A549 (cell line): Measurements from ENCODE around the gene ADGRF4. TPM values are rescaled to one million over a fixed set of nuclear protein-coding genes. Genes with fewer than 3 reads are reported as not detected.

Experiments
- ATAC-seq, 2 experiments: fragments of 200-7000 bp in 1 of 2; fragments of >200 bp in 1 of 2; cut with Nextera tagmentation in 1 of 2; cut with Tn5 transposase in 1 of 2; 3 replicates each; pipeline versions ENCODE4 v1.8.0 to v1.9.1; 2018 to 2020; ENCODE audit warnings: mild to moderate bottlenecking in 1 of 2, moderate library complexity in 1 of 2
- CTCF ChIA-PET: fragments of 300-600 bp; sonication (Branson Sonifier 250); formaldehyde crosslinking; extraction: SDS; loops from one replicate; lab custom pipeline; 2021; ENCODE audit warnings: antibody characterized with exemption, inconsistent platforms; lab: Yijun Ruan, JAX
- POLR2A ChIA-PET: fragments of 350-600 bp; formaldehyde crosslinking; extraction: SDS; loops from one replicate; lab custom pipeline; 2021; ENCODE audit warnings: antibody characterized with exemption, inconsistent platforms; lab: Yijun Ruan, JAX
- DNase-seq, 2 experiments: peaks; one replicate each; pipeline versions ENCODE4 v3.0.0 to v3.0.0-alpha.2; 2011 to 2016; ENCODE audit warnings: low read depth in 1 of 2, low spot score in 1 of 2
- FAIRE-seq: peaks from 2 replicates; lab custom pipeline; 2011; peaks lifted over from hg19 to GRCh38; lab: Jason Lieb, UNC
- H3K27ac ChIP-seq, 2 experiments: fragments of >200 bp; sonication (Bioruptor Twin); formaldehyde crosslinking; 3 replicates each; pipeline ENCODE4 v1.5.1; 2016 to 2017
- H3K4me1 ChIP-seq: fragments of >200 bp; sonication (Bioruptor Twin); formaldehyde crosslinking; 3 replicates; pipeline ENCODE4 v1.6.1; 2016
- H3K4me2 ChIP-seq: fragments of >200 bp; sonication (Bioruptor Twin); formaldehyde crosslinking; 3 replicates; pipeline ENCODE4 v1.6.1; 2016
- H3K4me3 ChIP-seq: fragments of >200 bp; sonication (Bioruptor Twin); formaldehyde crosslinking; 3 replicates; pipeline ENCODE4 v1.5.1; 2016
- H3K9me3 ChIP-seq: fragments of >200 bp; sonication (Bioruptor Twin); formaldehyde crosslinking; 3 replicates; pipeline ENCODE4 v1.6.1; 2016
- BCL3 ChIP-seq: fragments of >200 bp; sonication (Bioruptor Twin); formaldehyde crosslinking; IDR thresholded peaks from 3 replicates; pipeline ENCODE4 v1.6.1; 2016
- CBX8 ChIP-seq: fragments of 200-600 bp; sonication (generic); IDR thresholded peaks from 2 replicates; pipeline ENCODE4 v1.6.1; 2016
- CEBPB ChIP-seq, 2 experiments: fragments of >200 bp in 1 of 2; sonication (Bioruptor Twin) in 1 of 2; formaldehyde crosslinking in 1 of 2; IDR thresholded peaks; 2 replicates each; pipeline ENCODE4 v1.6.1; 2012 to 2016
- CHD4 ChIP-seq: fragments of 200-600 bp; sonication (generic); IDR thresholded peaks from 2 replicates; pipeline ENCODE4 v1.6.1; 2016; ENCODE audit warnings: antibody characterized with exemption, mild to moderate bottlenecking, borderline replicate concordance
- EHF ChIP-seq: fragments of 250-450 bp; sonication (Bioruptor Pico); IDR thresholded peaks from 2 replicates; pipeline ENCODE4 v1.5.0; 2020; ENCODE audit warnings: mild to moderate bottlenecking
- EHMT2 ChIP-seq: fragments of 200-600 bp; sonication (generic); IDR thresholded peaks from 2 replicates; pipeline ENCODE4 v1.6.1; 2016; ENCODE audit warnings: antibody characterized with exemption, low read depth, mild to moderate bottlenecking, moderate library complexity
- ELK1 ChIP-seq: fragments of 150-350 bp; IDR thresholded peaks from 2 replicates; pipeline ENCODE4 v1.6.1; 2014; ENCODE audit warnings: low read depth, mild to moderate bottlenecking, low read length
- ESRRA ChIP-seq: fragments of 150-350 bp; IDR thresholded peaks from 2 replicates; pipeline ENCODE4 v1.6.1; 2014; ENCODE audit warnings: mild to moderate bottlenecking, low read length, borderline replicate concordance
- FOSB ChIP-seq: fragments of 250-450 bp; sonication (Bioruptor Pico); IDR thresholded peaks from 2 replicates; pipeline ENCODE4 v1.5.0; 2020; ENCODE audit warnings: mild to moderate bottlenecking, moderate library complexity
- FOSL2 ChIP-seq, 2 experiments: fragments of 450-650 bp in 1 of 2; fragments of >200 bp in 1 of 2; sonication (Bioruptor Twin) in 1 of 2; formaldehyde crosslinking; IDR thresholded peaks; 2 replicates each; pipeline versions ENCODE4 v1.5.0 to v1.6.1; 2016 to 2020; ENCODE audit warnings: mild to moderate bottlenecking in 1 of 2, moderate library complexity in 1 of 2
- GATA3 ChIP-seq: IDR thresholded peaks from 2 replicates; pipeline ENCODE4 v1.6.1; 2012; ENCODE audit warnings: borderline replicate concordance
- HEYL ChIP-seq: fragments of 250-450 bp; sonication (Bioruptor Pico); IDR thresholded peaks from 2 replicates; pipeline ENCODE4 v1.8.0; 2021; ENCODE audit warnings: mild to moderate bottlenecking, moderate library complexity
- HOXA7 ChIP-seq: fragments of 250-450 bp; sonication (Bioruptor Pico); IDR thresholded peaks from 2 replicates; pipeline ENCODE4 v1.5.0; 2020; ENCODE audit warnings: mild to moderate bottlenecking, moderate library complexity
- HOXB13 ChIP-seq: fragments of 250-450 bp; sonication (Bioruptor Pico); IDR thresholded peaks from 2 replicates; pipeline ENCODE4 v1.5.0; 2020; ENCODE audit warnings: low read depth, mild to moderate bottlenecking, moderate library complexity
- HOXB5 ChIP-seq: fragments of 250-450 bp; sonication (Bioruptor Pico); IDR thresholded peaks from 2 replicates; pipeline ENCODE4 v1.5.0; 2020; ENCODE audit warnings: mild to moderate bottlenecking, moderate library complexity
- KDM5A ChIP-seq: fragments of 200-600 bp; sonication (generic); IDR thresholded peaks from 2 replicates; pipeline ENCODE4 v1.6.1; 2016; ENCODE audit warnings: antibody characterized with exemption, mild to moderate bottlenecking
- NFE2L2 ChIP-seq: fragments of 150-350 bp; conservative IDR thresholded peaks from 2 replicates; pipeline ENCODE4 v1.6.1; 2014; ENCODE audit warnings: low read length
- NR3C1 ChIP-seq: fragments of >200 bp; sonication (Bioruptor Twin); formaldehyde crosslinking; IDR thresholded peaks from 3 replicates; pipeline ENCODE4 v1.6.1; 2017
- PHF8 ChIP-seq: fragments of 200-600 bp; sonication (generic); IDR thresholded peaks from 2 replicates; pipeline ENCODE4 v1.6.1; 2016; ENCODE audit warnings: low read depth, mild to moderate bottlenecking, antibody characterized with exemption, moderate library complexity, borderline replicate concordance
- POLR2A ChIP-seq: IDR thresholded peaks from 2 replicates; pipeline ENCODE4 v1.6.1; 2012; ENCODE audit warnings: mild to moderate bottlenecking, low read length
- RAD21 ChIP-seq, 2 experiments: fragments of >200 bp in 1 of 2; sonication (Bioruptor Twin) in 1 of 2; formaldehyde crosslinking in 1 of 2; IDR thresholded peaks in 1 of 2; conservative IDR thresholded peaks in 1 of 2; 2 replicates in 1 of 2; 3 replicates in 1 of 2; pipeline ENCODE4 v1.6.1; 2012 to 2018; ENCODE audit warnings: inconsistent platforms in 1 of 2
- RCOR1 ChIP-seq: fragments of 150-350 bp; IDR thresholded peaks from 2 replicates; pipeline ENCODE4 v1.6.1; 2014; ENCODE audit warnings: antibody characterized with exemption, low read length, low read depth
- RFX5 ChIP-seq: fragments of 450-650 bp; IDR thresholded peaks from 2 replicates; pipeline ENCODE4 v1.7.1; 2014; ENCODE audit warnings: antibody characterized with exemption, mild to moderate bottlenecking, moderate library complexity
- TP53 ChIP-seq: fragments of 250-450 bp; sonication (Bioruptor Pico); IDR thresholded peaks from 2 replicates; pipeline ENCODE4 v1.5.0; 2021; ENCODE audit warnings: mild to moderate bottlenecking, moderate library complexity
- USF2 ChIP-seq: fragments of 450-650 bp; IDR thresholded peaks from 2 replicates; pipeline ENCODE4 v1.6.1; 2014; ENCODE audit warnings: antibody characterized with exemption
- ZC3H11A ChIP-seq: fragments of 450-650 bp; IDR thresholded peaks from 2 replicates; pipeline ENCODE4 v1.6.1; 2014; ENCODE audit warnings: antibody characterized with exemption, mild to moderate bottlenecking
- ZFP36 ChIP-seq: fragments of 450-650 bp; IDR thresholded peaks from 2 replicates; pipeline ENCODE4 v1.6.1; 2014; ENCODE audit warnings: borderline replicate concordance; ENCODE audit not compliant: partially characterized antibody
- WGBS: methylation state at CpG from one replicate; pipeline ENCODE4 v1.1.6; 2017; ENCODE audit errors: missing lambda C conversion rate; 5-methylcytosine and 5-hydroxymethylcytosine counted together
- polyA plus RNA-seq, 4 experiments: library from polyadenylated mRNA; depleted of rRNA in 3 of 4; stranded (reverse); fragments of >200 nt; fragmentation: RNase III in 1 of 4; extraction: RNeasy Plus Mini Kit Qiagen cat#74134 plus additional on column Dnase treatment in 1 of 4; gene quantifications; 2 replicates in 3 of 4; 3 replicates in 1 of 4; pipeline ENCODE4 v1.2.3, GENCODE V29; 2011 to 2017

Gene ADGRF4
- polyA plus RNA-seq, 2 of the 4 experiments (the other 2 are of a cell fraction): 5.8 to 9.2 TPM

- ChIA-PET CTCF (interaction anchor here (1.2 kb wide), 1 partner anchor 12 kb away, joined by 3 read pairs; no protein-coding TSS in a partner anchor), POLR2A (no interaction called here)
- TF ChIP-seq EHMT2 (no peak), NFE2L2 (no peak)
- Histone ChIP-seq H3K27ac (no peak overlapping the region), H3K4me3 (no peak overlapping the region), H3K4me2 (no peak overlapping the region), H3K9me3 (peaks cover 3% of the 10 kb centered on the region; the same call in 1 of the 3 replicates), H3K4me1 (no peaks in the 10 kb centered on the region)
- no peak for ATAC-seq
- WGBS: 40% methylated on average over 2 of the region's 2 CpGs
- no peak for DNase-seq
- FAIRE-seq: no peak
These were observed 18.3 kb upstream of the ADGRF4 start for GRCh38 chr6:47680051-47680450.

- H3K27ac ChIP-seq: no peak overlapping the region
- 60% methylated on average over 4 of the region's 4 CpGs for WGBS
- TF ChIP-seq HOXB5 (no peak), EHMT2 (no peak), RAD21 (conservative IDR thresholded peaks at IDR 0.05 in 1 of 2, IDR thresholded peaks at IDR 0.05 in 1 of 2) (no peak), EHF (CRISPR knock-in tag) (no peak), KDM5A (no peak), FOSL2 (IDR thresholded peaks at IDR 0.05) (no peak), FOSL2 (CRISPR knock-in tag; IDR thresholded peaks at IDR 0.05) (no peak), HOXA7 (CRISPR knock-in tag) (no peak), RFX5 (no peak), USF2 (no peak), CBX8 (no peak), CEBPB (IDR thresholded peaks at IDR 0.05) (no peak), ZC3H11A (no peak), PHF8 (no peak), HOXB13 (CRISPR knock-in tag) (no peak), ELK1 (no peak)
- TF ChIP-seq, all 56 proteins: peak for 0
- ATAC-seq (no peak), FAIRE-seq (no peak), DNase-seq (no peak)
- no peak overlapping the region for H3K4me3 ChIP-seq
- no peak overlapping the region for H3K4me2 ChIP-seq
- no peaks in the 10 kb centered on the region for H3K4me1 ChIP-seq
- ChIA-PET CTCF (interaction anchor here (1.2 kb wide), 1 partner anchor 11 kb away, joined by 3 read pairs; no protein-coding TSS in a partner anchor), POLR2A (no interaction called here)
- H3K9me3 ChIP-seq: no peaks in the 10 kb centered on the region; the same call in 2 of the 3 replicates
These were observed 17.7 kb upstream of the ADGRF4 start for GRCh38 chr6:47680724-47681123.

- Histone ChIP-seq H3K27ac (no peak overlapping the region), H3K4me2 (no peak overlapping the region), H3K9me3 (no peaks in the 10 kb centered on the region; the same call in 2 of the 3 replicates)
- no peak for FAIRE-seq
- TF ChIP-seq CHD4 (no peak), RFX5 (no peak)
- TF ChIP-seq, all 56 proteins: peak for 0
- ChIA-PET POLR2A (no interaction called here), CTCF (interaction anchor here (1.2 kb wide), 1 partner anchor 10 kb away, joined by 3 read pairs; no protein-coding TSS in a partner anchor)
- 80% methylated on average over 1 of the region's 1 CpG for WGBS
- H3K4me1 ChIP-seq: no peaks in the 10 kb centered on the region
- ATAC-seq (no peak), DNase-seq (no peak)
- H3K4me3 ChIP-seq: no peak overlapping the region
These were observed 17.0 kb upstream of the ADGRF4 start for GRCh38 chr6:47681201-47681990.

GRCh38 chr6:47686411-47686810 lies 12.0 kb upstream of the ADGRF4 start:
- ATAC-seq (no peak), DNase-seq (no peak), FAIRE-seq (no peak)
- H3K4me2 ChIP-seq: no peak overlapping the region
- 14% methylated on average over 1 of the region's 1 CpG for WGBS
- no peak overlapping the region for H3K27ac ChIP-seq
- ChIA-PET CTCF (no interaction called here), POLR2A (no interaction called here)
- H3K4me3 ChIP-seq: no peak overlapping the region
- no peaks in the 10 kb centered on the region for H3K9me3 ChIP-seq
- no peaks in the 10 kb centered on the region for H3K4me1 ChIP-seq
- TF ChIP-seq HOXB13 (CRISPR knock-in tag) (no peak), NR3C1 (no peak), GATA3 (no peak), RCOR1 (no peak), BCL3 (no peak), NFE2L2 (no peak), POLR2A (no peak), ESRRA (no peak), CHD4 (no peak), ZFP36 (no peak), HEYL (CRISPR knock-in tag) (no peak), HOXB5 (no peak), FOSB (no peak), EHMT2 (no peak), TP53 (CRISPR knock-in tag) (no peak)
